HG03039 (cell line): ENCODE measurements around the gene PAF1.

Experiments used
- ATAC-seq: cut with Tn5 transposase; IDR thresholded peaks from one replicate; pipeline ENCODE4 v1.9.1; 2021; ENCODE audit warnings: mild to moderate bottlenecking, moderate library complexity; ENCODE audit not compliant: unreplicated experiment

Gene PAF1

DNA sequence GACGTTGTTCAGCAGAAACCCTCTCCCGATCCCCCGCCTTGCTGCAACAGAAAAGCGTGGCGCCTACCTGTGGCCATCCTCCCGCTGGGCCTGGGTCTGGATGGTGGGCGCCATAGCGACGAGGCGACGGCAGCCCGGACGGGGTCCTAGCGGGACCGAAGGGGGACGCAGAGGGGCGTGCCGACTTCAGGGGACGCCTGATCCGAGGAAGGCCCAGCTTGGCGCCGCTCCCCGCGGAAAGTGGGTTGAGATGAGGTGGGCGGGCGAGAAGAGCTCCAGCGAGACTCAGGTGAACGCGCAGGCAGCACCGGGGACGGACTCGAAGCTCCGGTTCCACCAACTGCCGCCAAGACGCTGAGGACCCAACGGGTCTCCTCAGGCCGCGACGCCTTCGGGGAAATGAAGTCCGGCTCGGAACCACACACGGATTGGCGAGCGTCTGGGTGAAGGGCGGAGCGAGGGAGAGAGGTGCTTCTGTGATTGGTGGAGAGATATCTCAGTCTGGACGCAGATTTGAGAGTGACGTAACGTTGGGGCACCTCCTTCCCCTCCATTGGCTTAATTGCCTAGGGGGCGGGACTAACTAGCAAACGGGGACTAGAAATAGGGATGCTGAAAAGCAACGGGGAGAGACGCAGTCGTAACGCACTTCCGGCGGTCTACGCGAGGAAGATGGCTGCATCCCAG is at the start of gene PAF1, which contains the start of gene MED29:
TSS of gene PAF1 (minus strand) at position 356 of the 687 bp plus-strand sequence. CDS start at position 114, 242 bp downstream.
TSS of gene MED29 (plus strand) at position 628 of the 687 bp plus-strand sequence. CDS start at position 673, 45 bp downstream.
- peak; percentile 88 for ATAC-seq

DNA sequence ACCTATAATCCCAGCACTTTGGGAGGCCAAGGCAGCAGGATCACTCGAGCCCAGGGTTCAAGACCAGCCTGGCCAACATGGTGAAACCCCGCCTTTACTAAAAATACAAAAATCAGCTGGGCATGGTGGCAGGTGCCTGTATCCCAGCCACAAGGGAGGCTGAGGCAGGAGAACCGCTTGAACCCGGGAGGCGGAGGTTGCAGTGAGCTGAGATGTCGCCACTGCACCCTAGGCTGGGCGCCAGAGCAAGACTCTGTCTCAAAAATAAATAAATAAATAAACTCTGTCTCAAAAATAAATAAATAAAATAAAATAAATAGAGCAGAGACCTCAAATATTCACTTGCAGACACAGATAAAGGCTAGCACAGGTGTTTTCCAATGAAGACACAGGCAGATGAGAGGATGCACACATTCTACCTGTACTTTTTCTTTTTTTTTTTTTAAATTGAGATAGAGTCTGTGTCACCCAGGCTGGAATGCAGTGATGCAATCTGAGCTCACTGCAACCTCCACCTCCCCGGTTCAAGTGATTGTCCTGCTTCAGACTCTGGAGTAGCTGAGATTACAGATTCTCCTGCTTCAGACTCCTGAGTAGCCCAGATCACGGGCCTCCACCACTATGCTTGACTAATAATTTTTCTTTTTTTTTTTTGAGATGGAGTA is 47.5 kb upstream of the PAF1 start:
- no peak for ATAC-seq

DNA sequence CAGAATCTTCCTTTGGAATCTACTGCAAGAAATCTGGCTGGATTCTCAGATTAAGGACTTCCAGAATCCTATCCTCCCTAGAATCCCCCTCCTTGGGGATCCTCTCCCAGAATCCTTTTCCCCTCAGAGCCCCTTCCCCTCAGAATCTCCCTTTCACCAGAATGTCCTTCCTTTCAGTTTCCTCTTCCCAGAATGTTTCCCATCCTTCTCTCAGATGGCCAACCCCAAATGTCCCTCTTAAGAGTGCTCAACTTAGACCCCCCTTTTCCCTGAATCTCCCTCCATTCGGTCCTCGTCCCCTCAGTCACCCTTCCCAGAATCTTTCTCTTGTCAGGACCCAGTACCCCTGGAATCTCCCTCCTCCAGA is 45.4 kb upstream of the PAF1 start:
- no peak for ATAC-seq

DNA sequence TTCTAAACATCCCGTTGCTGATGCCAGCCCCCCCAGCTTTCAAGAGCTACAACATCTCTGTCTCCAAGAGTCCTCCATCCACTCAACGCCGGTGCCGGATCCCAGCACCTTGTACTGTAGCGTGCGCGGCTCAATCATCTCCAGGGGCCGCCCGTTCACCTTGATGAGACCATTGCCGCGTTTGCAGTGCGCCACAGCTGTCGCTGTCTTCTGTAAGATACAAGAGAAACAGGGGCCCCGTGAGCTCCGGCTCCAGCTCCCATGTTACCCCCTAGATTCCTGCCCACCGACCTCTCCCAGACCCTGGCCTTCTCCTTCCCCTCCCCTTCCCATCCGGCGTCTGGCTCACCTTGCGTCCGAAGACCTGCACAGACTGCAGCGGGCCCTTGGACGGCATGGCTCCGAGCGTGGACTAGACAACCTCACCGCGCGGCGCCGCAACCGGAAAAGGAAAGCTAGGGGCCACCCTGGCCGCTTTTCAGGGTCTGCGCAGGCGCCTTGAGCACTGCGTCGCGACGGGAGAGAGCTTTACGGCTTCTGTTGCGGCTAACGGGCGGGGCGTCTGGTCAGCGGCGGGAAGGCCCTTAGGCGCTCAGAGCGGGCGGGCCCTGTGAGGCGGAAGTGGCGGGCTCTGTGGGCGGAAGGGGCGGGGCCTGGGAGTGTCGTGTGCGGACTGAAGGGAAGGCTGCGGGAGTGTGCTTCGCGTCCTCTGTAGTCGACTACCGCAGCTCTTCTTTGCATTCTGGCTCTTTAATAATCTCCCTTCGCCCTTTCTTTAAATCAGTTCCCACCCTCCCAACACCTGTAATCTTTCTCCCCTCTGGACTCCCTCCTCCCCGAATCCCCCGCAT is 44.8 kb upstream of the PAF1 start, which contains the start of gene RPS16:
TSS of gene RPS16 (minus strand) at position 451 of the 851 bp plus-strand sequence. CDS start at position 397, 54 bp downstream.
- ATAC-seq, result peak; percentile 74

DNA sequence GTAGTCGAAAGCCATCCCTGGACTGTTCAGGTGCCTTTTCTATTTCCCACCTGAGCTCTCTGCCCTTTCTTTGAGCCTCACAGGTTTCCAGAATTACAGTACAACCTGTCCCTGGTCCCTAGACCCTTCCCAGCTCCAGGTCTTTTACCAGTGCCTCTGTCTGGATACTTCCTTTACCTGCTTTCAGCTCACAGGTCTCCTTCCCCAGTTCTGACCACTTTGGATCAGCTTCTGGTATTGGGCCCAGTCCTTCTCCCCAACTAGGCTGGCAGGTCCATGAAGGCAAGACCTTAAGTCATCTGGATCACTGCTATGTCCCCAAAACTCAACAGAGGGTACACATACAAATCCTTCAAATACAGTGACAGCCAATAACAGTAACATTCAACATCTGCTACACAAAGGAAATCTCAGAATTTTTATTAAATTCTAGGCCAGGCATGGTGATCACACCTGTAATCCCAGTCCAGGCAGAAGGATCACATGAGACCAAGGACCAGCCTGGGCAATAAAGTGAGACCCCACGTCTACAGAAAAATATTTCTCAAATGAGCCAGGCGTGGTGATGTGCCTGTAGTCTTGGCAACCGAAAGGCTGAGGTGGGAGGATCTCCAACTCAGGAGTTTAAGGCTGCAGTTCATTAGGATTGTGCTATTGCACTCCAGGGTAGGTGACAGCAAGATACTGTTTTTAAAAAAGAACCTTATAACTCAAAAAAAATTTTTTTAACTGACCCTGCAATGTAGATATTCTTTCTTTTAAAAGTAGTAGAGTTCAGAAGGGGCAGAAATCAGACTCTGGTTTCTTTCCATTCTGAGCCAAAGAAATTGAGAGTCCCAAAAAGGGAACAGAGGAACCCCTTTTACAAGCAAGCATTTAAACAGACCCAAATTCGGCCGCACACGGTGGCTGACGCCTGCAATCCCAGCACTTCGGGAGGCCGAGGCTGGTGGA is 43.5 kb upstream of the PAF1 start:
- no peak for ATAC-seq

DNA sequence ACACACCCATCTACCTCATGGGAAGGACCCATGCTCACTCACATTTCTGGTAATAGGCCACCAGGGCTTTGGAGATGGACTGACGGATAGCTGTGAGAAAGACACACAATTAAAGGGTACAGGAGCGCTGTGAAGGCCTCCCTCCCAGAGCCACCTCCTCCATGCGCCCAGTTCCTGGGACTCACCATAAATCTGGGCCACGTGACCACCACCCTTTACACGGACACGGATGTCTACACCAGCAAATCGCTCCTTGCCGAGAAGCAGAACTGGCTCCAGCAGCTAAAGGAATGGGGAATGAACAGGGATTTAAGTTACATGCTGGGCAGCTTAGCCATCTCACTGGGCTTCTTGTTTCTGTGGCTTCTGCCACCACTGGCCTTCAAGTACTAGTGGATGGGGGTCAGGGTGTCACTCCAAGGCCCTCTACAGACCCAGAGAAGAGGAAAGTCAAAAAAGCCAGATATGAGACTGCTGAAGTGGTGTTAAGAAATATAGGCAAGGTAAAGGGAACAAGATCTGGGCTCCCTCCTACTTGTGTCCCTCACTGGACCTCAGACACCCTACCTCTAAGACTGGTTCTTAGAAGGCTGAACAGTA is 42.7 kb upstream of the PAF1 start:
- no peak for ATAC-seq

DNA sequence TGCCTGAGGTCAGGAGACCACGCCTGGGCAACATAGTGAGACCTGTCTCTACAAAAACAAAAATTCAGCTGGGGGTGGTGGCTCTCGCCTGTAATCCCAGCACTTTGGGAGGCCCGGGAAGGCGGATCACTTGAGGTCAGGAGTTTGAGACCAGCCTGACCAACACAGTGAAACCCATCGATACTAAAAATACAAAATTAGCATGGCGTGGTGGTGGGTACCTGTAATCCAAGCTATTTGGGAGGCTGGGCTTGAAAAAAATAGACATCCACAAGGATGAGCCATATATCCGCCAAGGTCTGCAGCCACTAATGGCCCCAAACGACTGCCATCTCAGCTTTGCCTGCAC is 41.7 kb upstream of the PAF1 start:
- no peak for ATAC-seq

DNA sequence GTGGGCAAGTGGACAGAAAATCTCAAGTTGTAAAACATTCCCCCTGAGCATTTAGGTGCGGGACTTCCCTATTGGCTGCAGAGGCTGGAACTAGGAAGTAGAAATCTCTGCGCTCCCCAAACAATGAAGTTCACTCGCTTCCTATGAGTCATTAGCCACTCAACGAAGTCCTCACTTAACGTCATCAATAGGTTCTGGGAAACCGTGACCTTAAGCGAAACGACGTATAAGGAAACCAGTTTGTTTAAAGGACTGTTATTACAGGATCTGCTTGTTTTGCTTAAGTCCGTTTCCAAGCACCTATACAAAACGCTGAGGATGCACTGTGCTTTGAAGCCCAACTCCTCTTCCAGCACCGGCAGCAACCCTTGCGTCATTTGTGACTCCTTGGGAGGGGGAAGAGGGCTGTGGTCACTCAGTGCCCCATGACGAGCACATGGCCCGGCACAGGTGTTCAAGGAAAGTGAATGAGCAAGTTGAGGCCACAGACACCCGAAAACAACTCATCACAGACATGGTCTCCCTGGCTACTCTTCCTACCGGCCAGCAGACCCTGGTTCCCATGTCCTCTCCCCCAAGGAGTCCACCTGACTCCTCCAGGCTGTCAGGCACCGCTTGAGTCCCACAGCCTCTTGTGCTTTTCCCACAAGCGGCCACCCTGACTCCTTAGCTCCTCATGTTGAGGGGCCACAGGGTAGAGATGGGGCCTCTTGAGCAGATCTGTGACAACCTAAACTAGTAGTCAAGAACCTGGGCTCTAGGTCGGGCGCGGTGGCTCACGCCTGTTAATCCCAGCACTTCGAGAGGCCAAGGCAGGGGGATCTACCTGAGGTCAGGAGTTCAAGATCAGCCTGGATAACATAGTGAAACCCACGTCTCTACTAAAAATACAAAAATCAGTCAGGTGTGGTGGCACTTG is 40.0 kb upstream of the PAF1 start:
- ATAC-seq, result no peak

GRCh38 chr19:39428283-39429112 is 37.6 kb upstream of the PAF1 start:
- no peak for ATAC-seq

- ATAC-seq, result no peak
These were observed 36.8 kb upstream of the PAF1 start for GRCh38 chr19:39427707-39428106.

- no peak for ATAC-seq
These were observed 35.3 kb upstream of the PAF1 start for GRCh38 chr19:39426170-39426569.

DNA sequence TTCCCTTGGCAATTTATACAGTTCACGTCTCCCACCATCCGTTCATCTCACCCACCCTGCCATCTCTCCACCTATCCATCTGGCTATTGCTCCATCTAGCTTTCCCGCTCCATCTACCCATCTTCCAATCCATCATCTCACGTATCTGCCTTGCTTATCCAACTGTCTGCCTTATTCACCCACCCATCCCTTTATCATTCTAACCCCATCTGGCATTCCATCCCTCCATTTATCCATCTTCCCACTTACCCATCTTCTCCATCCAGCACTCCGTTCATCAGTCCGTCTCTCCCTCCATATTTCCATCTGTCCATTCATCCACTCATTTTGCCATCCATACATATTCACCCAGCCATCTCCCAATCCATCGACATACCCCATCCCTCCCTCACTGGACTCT is 34.8 kb upstream of the PAF1 start:
- ATAC-seq, result no peak

DNA sequence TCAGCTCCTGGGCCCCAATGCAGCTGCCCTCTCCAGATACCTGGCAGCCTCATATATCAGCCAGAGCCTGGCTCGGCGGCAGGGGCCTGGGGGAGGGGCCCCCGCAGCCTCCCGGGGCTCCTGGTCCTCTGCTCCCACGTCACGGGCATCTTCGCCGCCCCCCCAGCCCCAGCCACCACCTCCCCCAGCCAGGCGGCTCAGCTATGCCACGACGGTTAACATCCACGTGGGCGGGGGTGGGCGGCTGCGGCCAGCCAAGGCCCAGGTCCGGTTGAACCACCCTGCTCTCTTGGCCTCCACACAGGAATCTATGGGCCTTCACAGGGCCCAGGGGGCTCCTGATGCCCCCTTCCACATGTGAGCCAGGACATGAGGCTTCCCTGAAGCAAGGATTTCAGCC is 34.0 kb upstream of the PAF1 start:
- no peak for ATAC-seq

DNA sequence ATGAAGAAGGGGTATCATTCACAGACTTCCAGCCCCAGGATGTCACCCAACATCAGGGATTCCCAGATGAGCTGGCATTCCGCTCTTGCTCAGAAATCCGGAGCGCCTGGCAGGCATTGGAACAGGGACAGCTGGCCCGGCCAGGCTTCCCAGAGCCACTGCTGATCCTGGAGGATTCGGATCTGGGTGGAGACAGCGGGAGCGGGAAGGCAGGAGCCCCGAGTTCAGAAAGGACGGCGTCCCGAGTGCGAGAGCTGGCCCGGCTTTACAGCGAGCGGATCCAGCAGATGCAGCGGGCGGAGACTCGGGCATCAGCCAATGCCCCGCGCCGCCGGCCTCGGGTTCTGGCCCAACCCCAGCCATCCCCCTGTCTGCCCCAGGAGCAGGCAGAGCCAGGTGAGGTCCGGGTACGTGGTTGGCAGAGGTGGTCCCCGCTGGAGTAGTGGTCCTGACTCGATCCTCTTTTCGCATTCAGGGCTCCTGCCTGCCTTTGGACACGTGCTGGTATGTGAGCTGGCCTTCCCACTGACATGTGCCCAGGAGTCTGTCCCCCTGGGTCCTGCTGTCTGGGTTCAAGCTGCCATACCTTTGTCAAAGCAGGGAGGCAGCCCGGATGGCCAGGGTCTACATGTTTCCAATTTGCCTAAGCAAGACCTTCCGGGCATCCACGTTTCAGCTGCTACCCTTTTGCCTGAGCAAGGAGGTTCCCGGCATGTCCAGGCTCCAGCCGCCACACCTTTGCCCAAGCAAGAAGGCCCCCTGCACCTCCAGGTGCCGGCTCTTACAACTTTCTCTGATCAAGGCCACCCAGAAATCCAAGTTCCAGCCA is 32.6 kb upstream of the PAF1 start:
- no peak for ATAC-seq

DNA sequence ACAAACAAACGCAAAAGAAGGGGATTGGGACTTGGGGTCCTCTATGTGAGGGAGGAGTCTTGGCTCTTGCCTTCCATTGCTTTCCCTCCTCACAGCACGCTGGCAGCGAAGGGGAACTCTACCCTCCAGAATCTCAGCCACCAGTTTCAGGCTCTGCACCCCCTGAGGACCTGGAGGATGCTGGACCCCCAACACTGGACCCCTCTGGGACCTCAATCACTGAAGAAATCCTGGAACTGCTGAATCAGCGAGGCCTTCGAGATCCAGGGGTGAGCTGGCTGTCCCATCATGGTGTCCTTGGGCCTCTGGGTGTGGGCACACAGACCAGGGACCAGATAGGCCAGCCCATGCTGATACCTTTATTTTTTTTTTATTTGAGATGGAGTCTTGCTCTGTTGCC is 31.1 kb upstream of the PAF1 start:
- ATAC-seq, result no peak

DNA sequence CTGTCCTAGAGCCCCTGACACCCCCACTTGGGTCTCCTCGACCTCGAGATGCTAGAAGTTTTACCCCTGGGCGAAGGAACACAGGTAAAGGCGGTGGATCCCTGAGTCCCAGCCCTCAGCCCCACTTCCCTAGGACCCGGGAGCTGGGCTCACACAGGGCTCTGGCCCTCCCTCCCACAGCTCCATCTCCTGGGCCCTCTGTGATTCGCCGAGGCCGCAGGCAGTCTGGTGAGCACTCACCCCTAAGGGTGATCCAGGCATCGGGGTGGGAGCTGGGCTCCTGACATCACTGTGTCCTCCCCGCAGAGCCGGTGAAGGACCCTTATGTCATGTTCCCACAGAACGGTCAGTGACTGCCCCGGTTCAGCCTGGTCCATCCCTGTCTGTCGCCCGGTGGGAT is 29.9 kb upstream of the PAF1 start:
- ATAC-seq, result no peak

GRCh38 chr19:39419003-39419402 is 28.1 kb upstream of the PAF1 start:
- ATAC-seq, result no peak
